Right ventricle myocardium inferior (tissue), 1 donor: ENCODE data around the gene PCSK4. TPM values are rescaled to one million over a fixed set of nuclear protein-coding genes. Genes with fewer than 3 reads are reported as not detected.
"Not testable (repeated sequence)": the region's sequence is repeated elsewhere in the genome, so short reads cannot be mapped to it uniquely, and the experiment has no call there.

Source experiments
- ATAC-seq: fragments of 200-7000 bp; cut with Tn5 transposase; one replicate; pipeline ENCODE4 v1.9.1; 2020; ENCODE audit warnings: mild to moderate bottlenecking, moderate library complexity
- DNase-seq: peaks from one replicate; pipeline ENCODE4 v3.0.0; 2021; ENCODE audit errors: missing footprints
- intact Hi-C: fragments of 100-400 bp; cut with DNase I; formaldehyde crosslinking; loops from one replicate; pipeline ENCODE4 v1.11.0; 2022
- total RNA-seq: library from RNA; stranded (reverse); fragmentation: NEBNext Ultra II Directional; extraction: Animal tissue kit (Norgen Biotek cat#: 25700); gene quantifications from one replicate; pipeline ENCODE4 v1.2.1, GENCODE V29; 2021
- donor health status: DM: no; HTN: yes; CAD: no; lungs with severe emphysema.

The PCSK4 gene
- total RNA-seq, 1 donor from 2014 or later, result 0.89 TPM

- intact Hi-C loops, result no loop called here
- ATAC-seq, result no peak
- DNase-seq, result no peak
Measured at GRCh38 chr19:1523412-1524286, 33.5 kb upstream of the PCSK4 start, which contains the start of gene PLK5. TSS of gene PLK5 (plus strand) at chr19:1524077. CDS start at chr19:1526997, 2,920 bp downstream.

DNA sequence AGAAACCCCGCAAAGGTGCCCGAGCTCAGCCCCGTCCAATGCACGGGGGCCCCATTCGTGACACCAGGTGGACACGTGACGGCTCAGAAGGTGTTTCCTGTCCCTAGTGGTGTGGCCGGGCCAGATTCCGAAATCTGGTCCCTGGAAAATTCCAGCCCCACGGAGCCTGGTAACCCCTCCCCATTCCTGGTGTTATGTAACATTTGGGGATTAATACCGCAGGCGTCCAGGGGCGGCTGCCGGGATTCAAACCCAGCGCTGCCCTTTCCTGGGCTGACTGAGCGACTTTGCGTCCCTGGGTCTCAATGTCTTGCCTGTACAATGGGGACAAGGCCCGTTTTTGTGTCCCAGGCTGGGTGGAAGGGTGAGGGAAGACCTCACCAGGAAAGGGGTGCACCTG is 32.7 kb upstream of the PCSK4 start:
- intact Hi-C loops, result no loop called here
- DNase-seq, result no peak

GRCh38 chr19:1522061-1522460 is 31.9 kb upstream of the PCSK4 start:
- ATAC-seq (no peak), DNase-seq (no peak)
- intact Hi-C loops, result no loop called here

More for the DNA sequence above, 32.7 kb upstream of the PCSK4 start:
- ATAC-seq, result no peak

DNA sequence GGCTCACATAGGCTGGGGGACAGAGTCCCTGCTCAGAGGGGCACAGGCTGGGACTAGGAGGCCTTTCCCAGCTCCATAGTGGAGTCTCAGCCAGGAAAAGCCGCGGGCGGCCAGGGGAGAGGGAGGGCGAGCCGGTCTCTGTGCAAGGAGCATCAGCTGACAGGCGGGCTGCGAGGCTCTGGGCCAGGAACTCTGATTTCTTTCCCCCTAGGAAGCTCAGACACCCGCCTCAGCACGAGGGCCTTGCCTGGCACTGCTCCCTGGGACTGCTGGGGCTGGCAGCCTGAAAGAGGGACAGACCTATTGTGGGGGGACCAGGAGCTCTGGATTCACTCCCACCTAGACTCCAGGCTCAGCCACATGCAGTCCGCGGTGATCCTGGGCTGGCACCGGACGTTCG is 31.5 kb upstream of the PCSK4 start:
- intact Hi-C loops, result no loop called here
- DNase-seq, result no peak
- ATAC-seq, result peak; percentile 21

DNA sequence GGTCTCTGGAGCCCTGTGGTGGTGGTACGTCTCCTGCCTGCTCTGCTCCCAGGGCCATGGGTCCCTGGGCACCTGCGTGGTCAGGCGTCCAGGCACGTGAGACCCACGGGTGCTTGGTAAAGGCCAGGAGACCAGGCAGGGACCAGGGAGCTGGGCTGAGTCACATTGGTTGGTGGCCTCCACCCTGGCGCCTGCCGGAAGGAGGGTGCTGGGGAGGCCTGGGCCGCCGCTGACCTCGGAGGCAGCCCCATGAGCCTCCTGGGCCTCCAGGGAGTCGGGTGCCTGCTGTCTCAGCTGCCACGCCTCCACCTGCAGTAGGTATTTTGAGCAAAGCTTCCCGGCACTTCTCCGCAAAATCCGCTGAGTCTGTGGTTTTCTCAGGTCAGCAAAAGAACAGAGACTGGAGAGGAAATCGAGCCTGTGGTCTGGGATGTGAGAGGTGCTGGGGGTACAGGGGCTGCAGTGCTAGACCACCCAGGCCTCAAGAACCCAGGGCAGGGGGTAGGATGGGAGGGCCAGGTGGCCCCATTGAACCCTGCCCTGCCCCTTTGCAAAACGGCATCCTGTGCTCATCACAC is 30.1 kb upstream of the PCSK4 start:
- ATAC-seq (no peak), DNase-seq (no peak)
- intact Hi-C loops, result no loop called here

GRCh38 chr19:1519802-1520201 is 29.7 kb upstream of the PCSK4 start:
- DNase-seq, ATAC-seq, intact Hi-C loops: not testable (repeated sequence)

- intact Hi-C loops, result no loop called here
- ATAC-seq (no peak), DNase-seq (no peak)
Measured at GRCh38 chr19:1518471-1518870, 28.3 kb upstream of the PCSK4 start.

DNA sequence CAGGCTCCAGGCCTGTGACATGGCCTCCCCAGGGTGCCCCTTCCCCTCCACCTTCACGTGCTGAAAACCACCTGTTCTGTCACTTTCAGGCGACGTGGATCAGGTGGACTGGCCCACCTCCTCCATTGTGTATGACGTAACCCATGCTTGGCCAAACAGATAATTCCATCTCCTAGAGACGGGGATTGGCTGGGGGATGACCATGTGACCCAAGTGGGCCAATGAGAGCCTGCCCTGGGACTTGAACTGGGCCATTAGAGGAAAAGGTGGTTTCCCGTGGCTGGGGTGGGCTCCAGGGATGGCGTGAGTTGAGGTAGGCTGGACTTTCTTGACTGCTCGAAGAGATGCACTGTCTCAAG is 26.2 kb upstream of the PCSK4 start:
- intact Hi-C loops, result no loop called here
- DNase-seq, result no peak

GRCh38 chr19:1514986-1515721 is 25.0 kb upstream of the PCSK4 start:
- DNase-seq (no peak), ATAC-seq (no peak)
- intact Hi-C loops, result loop anchor here (5.0 kb wide), 1 partner anchor 68 kb away; no protein-coding TSS in a partner anchor

More for the DNA sequence above, 26.2 kb upstream of the PCSK4 start:
- ATAC-seq, result no peak

- DNase-seq (no peak), ATAC-seq (no peak)
- intact Hi-C loops, result loop anchor here (5.0 kb wide), 1 partner anchor 67 kb away; no protein-coding TSS in a partner anchor
Measured at GRCh38 chr19:1514295-1514661, 24.1 kb upstream of the PCSK4 start.

- intact Hi-C loops, result loop anchor here (5.0 kb wide), 1 partner anchor 66 kb away; no protein-coding TSS in a partner anchor
- ATAC-seq (peak; percentile 49), DNase-seq (no peak)
Measured at GRCh38 chr19:1513499-1514294, 23.5 kb upstream of the PCSK4 start.

- ATAC-seq, result peak; percentile 69
- no peak for DNase-seq
- intact Hi-C loops, result loop anchor here (5.0 kb wide), 1 partner anchor 66 kb away; no protein-coding TSS in a partner anchor
Measured at GRCh38 chr19:1512671-1513498, 22.7 kb upstream of the PCSK4 start, which contains the start of gene ADAMTSL5. TSS of gene ADAMTSL5 (minus strand) at chr19:1513019. CDS start at chr19:1510943, 2,076 bp downstream.

- DNase-seq (no peak), ATAC-seq (no peak)
- intact Hi-C loops, result loop anchor here (5.0 kb wide), 1 partner anchor 64 kb away; no protein-coding TSS in a partner anchor
Measured at GRCh38 chr19:1511318-1512317, 21.5 kb upstream of the PCSK4 start.

DNA sequence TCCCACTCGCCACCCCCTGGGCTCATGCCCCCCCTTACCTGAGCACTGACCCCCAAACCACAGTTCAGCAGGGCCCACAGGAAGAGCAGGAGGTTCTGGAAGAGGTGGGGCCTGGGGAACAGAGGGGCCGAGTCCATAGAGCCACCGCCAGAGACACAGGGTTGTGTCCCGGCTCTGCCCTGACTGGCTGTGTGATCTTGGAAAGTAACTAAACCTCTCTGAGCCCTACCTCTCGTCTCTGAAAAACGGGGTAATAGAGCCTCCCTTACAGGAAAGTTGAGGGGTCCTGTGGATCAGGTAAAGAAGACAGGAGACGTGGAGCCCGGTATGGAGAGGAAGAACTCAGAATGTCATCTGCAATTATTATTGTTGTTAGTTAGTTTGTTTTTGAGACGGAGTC is 20.7 kb upstream of the PCSK4 start:
- intact Hi-C loops, result loop anchor here (5.0 kb wide), 1 partner anchor 64 kb away; no protein-coding TSS in a partner anchor

DNA sequence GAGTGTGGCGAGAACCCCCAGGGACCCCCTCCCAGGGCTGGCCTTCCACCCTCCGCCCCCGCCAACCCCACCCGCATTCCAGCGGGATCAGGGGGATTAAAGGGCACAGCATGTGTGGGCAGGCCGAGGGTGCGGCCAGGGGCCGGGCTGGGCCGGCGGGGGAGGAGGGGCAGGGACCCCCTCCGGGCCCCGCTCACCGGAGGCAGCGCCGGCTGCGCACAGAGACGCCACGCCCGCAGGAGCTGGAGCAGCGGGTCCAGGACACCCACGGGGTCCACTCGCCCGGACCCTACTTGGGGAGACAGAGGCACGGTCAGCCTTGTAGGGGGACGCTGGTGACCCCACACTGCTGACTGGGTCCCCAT is 20.3 kb upstream of the PCSK4 start:
- DNase-seq (no peak), ATAC-seq (no peak)
- intact Hi-C loops, result loop anchor here (5.0 kb wide), 1 partner anchor 63 kb away; no protein-coding TSS in a partner anchor

More for the DNA sequence above, 20.7 kb upstream of the PCSK4 start:
- DNase-seq, result no peak
- no peak for ATAC-seq
